ENCODE results near the gene GRWD1.

- TF ChIP-seq HNF4A (CRISPR knock-in tag; IDR thresholded peaks at IDR 0.05) = no peak
- no peak for TF ChIP-seq CREB1 (IDR thresholded peaks at IDR 0.05)
- no peak for TF ChIP-seq CREB1 (CRISPR knock-in tag; IDR thresholded peaks at IDR 0.05)
- TF ChIP-seq ZC3H4 (CRISPR knock-in tag; IDR thresholded peaks at IDR 0.05; ENCODE audit: borderline replicate concordance) = no peak
- no peak for TF ChIP-seq ZNF160 (CRISPR knock-in tag; IDR thresholded peaks at IDR 0.05)
- TF ChIP-seq, protein P1, sequence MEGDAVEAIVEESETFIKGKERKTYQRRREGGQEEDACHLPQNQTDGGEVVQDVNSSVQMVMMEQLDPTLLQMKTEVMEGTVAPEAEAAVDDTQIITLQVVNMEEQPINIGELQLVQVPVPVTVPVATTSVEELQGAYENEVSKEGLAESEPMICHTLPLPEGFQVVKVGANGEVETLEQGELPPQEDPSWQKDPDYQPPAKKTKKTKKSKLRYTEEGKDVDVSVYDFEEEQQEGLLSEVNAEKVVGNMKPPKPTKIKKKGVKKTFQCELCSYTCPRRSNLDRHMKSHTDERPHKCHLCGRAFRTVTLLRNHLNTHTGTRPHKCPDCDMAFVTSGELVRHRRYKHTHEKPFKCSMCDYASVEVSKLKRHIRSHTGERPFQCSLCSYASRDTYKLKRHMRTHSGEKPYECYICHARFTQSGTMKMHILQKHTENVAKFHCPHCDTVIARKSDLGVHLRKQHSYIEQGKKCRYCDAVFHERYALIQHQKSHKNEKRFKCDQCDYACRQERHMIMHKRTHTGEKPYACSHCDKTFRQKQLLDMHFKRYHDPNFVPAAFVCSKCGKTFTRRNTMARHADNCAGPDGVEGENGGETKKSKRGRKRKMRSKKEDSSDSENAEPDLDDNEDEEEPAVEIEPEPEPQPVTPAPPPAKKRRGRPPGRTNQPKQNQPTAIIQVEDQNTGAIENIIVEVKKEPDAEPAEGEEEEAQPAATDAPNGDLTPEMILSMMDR (CRISPR knock-in tag; IDR thresholded peaks at IDR 0.05) = no peak
- no peak for TF ChIP-seq EHMT2 (IDR thresholded peaks at IDR 0.05; ENCODE audit: borderline replicate concordance, low read depth, low read length)
- TF ChIP-seq, protein P2, sequence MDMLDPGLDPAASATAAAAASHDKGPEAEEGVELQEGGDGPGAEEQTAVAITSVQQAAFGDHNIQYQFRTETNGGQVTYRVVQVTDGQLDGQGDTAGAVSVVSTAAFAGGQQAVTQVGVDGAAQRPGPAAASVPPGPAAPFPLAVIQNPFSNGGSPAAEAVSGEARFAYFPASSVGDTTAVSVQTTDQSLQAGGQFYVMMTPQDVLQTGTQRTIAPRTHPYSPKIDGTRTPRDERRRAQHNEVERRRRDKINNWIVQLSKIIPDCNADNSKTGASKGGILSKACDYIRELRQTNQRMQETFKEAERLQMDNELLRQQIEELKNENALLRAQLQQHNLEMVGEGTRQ (IDR thresholded peaks at IDR 0.05; ENCODE audit: low read depth, low read length) = no peak
- TF ChIP-seq, protein P2 (CRISPR knock-in tag; IDR thresholded peaks at IDR 0.05; ENCODE audit: borderline replicate concordance) = no peak
- no peak for TF ChIP-seq RXRB (CRISPR knock-in tag; IDR thresholded peaks at IDR 0.05; ENCODE audit: borderline replicate concordance)
- TF ChIP-seq ZNF580 (CRISPR knock-in tag; IDR thresholded peaks at IDR 0.05; ENCODE audit: borderline replicate concordance, low read depth) = no peak
- no peak for TF ChIP-seq KAT7 (CRISPR knock-in tag; IDR thresholded peaks at IDR 0.05; ENCODE audit: borderline replicate concordance)
- no peak for TF ChIP-seq TBX2 (CRISPR knock-in tag; IDR thresholded peaks at IDR 0.05; ENCODE audit: borderline replicate concordance)
Measured at GRCh38 chr19:48444936-48445200, 915 bp upstream of the GRWD1 start.

Data from HepG2 (cell line).